ENCODE data around the gene RSL24D1. TPM values are rescaled to one million over a fixed set of nuclear protein-coding genes. Genes with fewer than 3 reads are reported as not detected.
"Not testable (repeated sequence)": the region's sequence is repeated elsewhere in the genome, so short reads cannot be mapped to it uniquely, and the experiment has no call there.

RSL24D1 gene
- polyA plus RNA-seq, 4 donors: 114 to 170 (median 143) TPM

GRCh38 chr15:55220606-55221005 lies 23.9 kb upstream of the RSL24D1 start:
- DNase-seq (ENCODE audit: low read depth in 4 of 4, low spot score in 3 of 4): no peak

- no peak for DNase-seq (ENCODE audit: low read depth in 4 of 4, low spot score in 3 of 4)
Observed at GRCh38 chr15:55218056-55218455, 21.3 kb upstream of the RSL24D1 start.

- no peak for DNase-seq (ENCODE audit: low read depth in 4 of 4, low spot score in 3 of 4)
Observed at GRCh38 chr15:55204464-55204863, 7.7 kb upstream of the RSL24D1 start.

GRCh38 chr15:55202206-55202605 lies 5.5 kb upstream of the RSL24D1 start:
- no peak for DNase-seq (ENCODE audit: low read depth in 4 of 4, low spot score in 3 of 4)

DNA sequence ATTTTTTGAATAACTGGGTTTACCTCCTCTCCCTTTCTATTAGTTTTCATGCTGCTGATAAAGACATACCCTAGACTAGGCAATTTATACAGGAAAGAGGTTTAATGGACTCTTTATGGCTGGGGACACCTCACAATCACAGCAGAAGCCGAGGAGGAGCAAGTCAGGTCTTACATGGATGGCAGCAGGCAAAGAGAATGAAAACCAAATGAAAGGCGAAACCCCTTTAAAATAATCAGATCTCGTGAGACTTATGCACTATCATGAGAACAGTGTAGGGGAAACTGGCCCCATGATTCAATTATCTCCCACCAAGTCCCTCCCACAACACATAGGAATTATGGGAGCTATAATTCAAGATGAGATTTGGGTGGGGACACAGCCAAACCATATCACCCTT lies 2.0 kb upstream of the RSL24D1 start:
- DNase-seq (ENCODE audit: low read depth in 4 of 4, low spot score in 3 of 4): no peak

DNA sequence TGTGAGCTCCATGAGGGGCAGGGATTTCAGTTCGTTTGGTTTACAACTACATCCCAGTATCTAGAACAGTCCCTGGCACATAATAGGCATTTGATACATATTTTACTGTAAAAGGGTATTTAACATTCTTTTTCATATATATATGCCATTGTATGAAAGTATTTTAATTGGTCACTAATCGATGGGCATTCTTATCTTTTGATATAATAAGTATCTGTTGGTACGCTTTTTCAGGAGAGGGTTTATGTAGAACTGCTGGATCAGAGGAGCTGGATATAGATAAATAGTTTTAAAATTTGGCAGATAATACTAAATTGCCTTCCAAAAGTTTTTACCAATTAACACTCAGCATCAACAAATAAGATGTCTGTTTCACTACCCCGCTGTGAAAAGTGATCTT lies 978 bp upstream of the RSL24D1 start:
- DNase-seq (ENCODE audit: low read depth in 4 of 4, low spot score in 3 of 4): no peak

DNA sequence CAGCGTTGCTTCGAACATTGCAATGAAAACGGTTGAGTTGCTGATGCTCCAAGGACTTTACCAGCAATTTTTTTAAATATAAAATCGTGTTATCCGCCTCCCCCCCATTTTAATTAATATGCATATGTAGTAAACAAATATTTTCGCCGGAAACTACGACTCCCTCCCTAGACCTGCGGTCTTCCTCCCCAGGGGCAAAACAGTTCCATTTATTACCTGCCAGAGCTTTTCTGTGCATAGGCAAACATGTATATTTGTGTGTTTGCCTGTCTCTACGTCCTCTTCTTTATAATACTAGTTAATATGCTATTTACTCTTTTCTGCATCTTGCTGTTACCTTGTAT lies 593 bp upstream of the RSL24D1 start:
- DNase-seq (ENCODE audit: low read depth in 4 of 4, low spot score in 3 of 4): no peak

DNA sequence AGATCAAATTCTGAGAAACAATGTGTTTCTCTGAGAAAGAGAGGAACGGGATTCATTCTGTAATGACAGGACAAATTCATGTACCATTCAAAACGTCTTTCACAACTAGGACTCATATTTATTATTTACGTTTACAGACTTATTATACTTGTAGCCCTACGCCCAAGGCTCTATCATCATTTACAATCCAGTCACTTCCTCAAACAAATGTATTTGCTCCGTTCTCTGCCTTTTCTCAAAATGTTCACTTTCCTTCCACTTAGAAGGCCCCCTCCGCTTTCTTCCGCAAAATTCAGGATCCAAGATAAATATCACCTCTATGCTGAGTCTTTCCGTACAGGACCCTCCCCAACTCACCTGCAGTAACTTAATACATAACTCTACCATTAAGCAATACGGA lies 745 bp downstream of the RSL24D1 start:
- peak in 1 of 4 donors; percentile 10 for DNase-seq (ENCODE audit: low read depth in 4 of 4, low spot score in 3 of 4)

DNA sequence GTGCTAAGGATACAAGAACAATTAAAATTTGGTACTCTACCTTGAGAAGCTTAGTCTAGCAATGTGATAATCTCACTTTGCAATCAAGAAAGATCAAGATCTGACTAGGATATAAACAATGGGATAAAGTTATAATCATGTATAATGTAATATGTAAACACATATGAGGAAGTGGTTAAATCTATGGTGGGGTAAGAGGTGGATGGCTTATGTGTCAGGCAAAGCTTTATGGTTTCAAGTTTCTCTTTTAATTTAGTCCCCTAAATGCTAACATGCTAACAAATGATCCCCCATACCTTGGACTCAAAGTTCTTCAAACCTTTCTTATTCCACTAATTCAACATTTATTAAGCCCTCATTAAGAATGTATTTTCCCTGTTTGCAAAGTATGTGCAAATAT lies 2.5 kb downstream of the RSL24D1 start:
- no peak for DNase-seq (ENCODE audit: low read depth in 4 of 4, low spot score in 3 of 4)

- DNase-seq (ENCODE audit: low read depth in 4 of 4, low spot score in 3 of 4): no peak
Observed at GRCh38 chr15:55186331-55186730, 10.4 kb downstream of the RSL24D1 start.

DNA sequence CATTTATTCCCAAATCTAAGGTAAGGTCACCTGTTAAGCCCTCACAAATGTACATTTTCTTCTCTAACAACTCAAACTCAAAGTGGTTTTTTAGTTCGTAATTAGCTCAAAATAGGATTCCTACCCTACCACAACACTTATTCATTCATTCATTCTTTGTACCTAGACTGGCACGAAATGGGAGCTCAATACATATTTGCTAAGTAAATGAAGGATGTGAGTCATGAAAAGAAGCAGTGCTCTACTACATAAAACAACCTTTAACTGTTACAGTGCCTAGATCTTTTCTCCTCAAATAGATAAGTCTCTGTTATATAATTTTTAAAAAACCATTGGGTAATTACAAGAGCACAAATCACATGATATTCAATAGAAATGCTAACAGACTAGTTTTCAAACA lies 13.1 kb downstream of the RSL24D1 start:
- DNase-seq (ENCODE audit: low read depth in 4 of 4, low spot score in 3 of 4): no peak

DNA sequence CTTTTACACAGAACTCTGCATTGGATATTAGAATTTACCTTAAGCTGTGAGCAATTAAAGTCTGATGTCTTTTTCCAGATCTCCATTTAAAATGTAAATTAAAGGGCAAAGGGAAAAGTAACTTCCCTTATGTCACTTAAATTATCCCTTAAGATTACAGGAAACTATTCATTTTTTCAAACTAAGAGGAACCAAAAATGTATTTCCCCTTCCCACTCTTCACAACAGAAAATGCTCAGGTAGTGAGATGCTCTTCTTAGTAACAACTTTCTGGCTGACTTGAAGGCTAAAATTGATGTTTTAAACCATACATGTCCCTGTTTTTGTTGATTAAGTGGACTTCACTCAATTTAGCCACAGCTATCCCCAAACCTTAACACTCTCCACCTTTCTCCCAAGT lies 17.6 kb downstream of the RSL24D1 start:
- DNase-seq (ENCODE audit: low read depth in 4 of 4, low spot score in 3 of 4): no peak

GRCh38 chr15:55170361-55170760 lies 26.4 kb downstream of the RSL24D1 start:
- DNase-seq (ENCODE audit: low read depth in 4 of 4, low spot score in 3 of 4): no peak

DNA sequence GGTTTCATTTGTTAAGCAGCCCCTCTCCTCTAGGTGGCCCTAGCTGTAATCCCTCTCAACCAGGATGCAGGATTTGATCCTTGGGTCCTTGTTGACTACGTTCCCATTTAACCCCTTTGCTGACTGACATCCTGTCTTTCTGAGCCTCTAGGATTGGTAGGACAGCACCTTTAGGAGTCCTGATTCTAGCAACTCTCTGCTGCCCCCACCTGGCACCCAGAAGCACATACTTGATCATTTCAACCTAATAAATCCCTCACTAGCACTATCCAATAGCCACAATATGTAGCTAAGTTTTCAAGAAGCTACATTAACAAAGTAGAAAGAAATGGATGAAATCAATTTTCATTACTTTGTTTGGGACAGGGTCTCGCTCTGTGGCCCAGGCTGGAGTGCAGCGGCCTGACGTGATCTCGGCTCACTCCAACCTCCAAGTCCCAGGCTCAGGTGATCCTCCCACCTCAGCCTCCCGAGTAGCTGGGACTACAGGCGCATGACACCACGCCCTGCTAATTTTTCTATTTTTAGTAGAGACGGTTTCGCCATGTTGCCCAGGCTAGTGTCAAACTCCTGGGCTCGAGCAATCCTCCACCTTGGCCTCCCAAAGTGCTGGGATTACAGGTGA lies 28.3 kb downstream of the RSL24D1 start:
- DNase-seq (ENCODE audit: low read depth in 4 of 4, low spot score in 3 of 4): peak in 1 of 4 donors; percentile 42

- DNase-seq (ENCODE audit: low read depth in 4 of 4, low spot score in 3 of 4): no peak
Observed at GRCh38 chr15:55164284-55164683, 32.5 kb downstream of the RSL24D1 start.

GRCh38 chr15:55151631-55152030 lies 45.1 kb downstream of the RSL24D1 start:
- DNase-seq (ENCODE audit: low read depth in 4 of 4, low spot score in 3 of 4): no peak

DNA sequence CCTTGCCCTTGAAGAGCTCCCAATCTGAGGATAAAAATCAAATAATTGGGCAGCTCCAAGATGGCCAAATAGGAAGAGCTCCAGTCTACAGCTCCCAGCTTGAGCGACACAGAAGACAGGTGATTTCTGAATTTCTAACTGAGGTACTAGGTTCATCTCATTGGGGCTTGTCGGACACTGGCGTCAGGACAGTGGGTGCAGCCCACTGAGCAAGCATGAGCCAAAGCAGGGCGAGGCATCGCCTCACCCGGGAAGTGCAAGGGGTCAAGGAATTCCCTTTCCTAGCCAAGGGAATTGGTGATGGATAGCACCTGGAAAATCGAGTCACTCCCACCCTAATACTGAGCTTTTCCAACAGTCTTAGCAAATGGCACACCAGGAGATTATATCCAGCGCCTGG lies 53.6 kb downstream of the RSL24D1 start:
- DNase-seq (ENCODE audit: low read depth in 4 of 4, low spot score in 3 of 4): not testable (repeated sequence)

DNA sequence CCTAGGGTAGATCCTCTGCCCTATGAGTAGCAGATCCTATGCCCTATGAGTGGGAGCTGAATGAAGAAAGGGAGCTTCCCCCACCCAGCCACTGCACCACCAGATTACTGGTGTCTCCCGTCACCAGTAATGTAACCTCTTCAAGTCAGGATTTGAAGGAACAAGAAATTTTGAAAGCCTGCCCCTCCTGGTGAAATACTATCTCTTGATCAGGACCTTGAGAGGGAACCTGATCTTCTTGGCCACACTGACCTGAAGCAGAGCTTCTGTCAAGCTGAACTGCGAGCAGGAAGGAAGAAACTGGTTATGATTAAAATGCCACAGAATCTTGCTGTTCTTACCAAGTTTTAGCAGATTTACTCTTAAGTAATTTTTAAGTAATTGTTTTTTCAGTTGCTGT lies 62.8 kb downstream of the RSL24D1 start:
- DNase-seq (ENCODE audit: low read depth in 4 of 4, low spot score in 3 of 4): no peak

DNA sequence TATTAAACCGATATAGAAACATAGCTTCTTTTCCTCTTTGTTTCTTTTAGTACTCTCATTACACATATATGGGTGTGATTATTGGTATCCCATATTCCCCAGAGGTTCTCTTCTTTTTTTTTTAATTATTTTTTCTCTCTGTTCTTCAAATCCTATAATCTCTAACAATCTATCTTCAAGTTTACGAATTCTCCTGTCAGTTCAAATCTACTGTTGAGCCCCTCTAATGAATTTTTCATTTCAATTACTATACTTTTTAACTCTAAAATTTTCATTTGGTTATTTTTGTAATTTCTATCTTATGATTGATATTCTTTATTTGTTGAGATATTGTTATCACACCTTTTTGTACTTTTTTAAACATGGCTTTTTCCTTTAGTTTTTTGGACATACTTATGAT lies 64.1 kb downstream of the RSL24D1 start:
- DNase-seq (ENCODE audit: low read depth in 4 of 4, low spot score in 3 of 4): no peak

All from left renal pelvis (tissue), 4 donors.